Measurements from ENCODE around the gene KCND3.

DNA sequence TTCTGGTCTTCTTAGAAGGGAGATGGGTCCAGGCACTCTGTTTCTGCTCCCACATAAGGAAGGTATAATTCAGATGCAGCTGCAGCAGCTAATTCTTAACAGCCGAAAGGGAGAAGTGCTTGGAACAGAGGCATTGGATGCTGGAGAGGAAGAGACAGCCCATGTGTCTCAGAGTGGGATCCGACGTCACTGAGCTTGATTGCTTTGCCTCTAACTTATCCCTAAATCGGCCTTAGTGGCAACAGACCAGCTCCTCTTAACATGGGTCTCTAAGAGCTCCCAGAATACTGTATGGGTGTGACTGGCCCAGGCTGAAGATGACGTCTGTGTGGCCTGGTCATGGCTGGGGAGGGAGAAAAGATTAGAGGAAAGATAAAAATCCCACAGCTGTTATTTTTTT, 40.7 kb upstream of the KCND3 start:
- TF ChIP-seq OSR1 (CRISPR knock-in tag; IDR thresholded peaks at IDR 0.05) (no peak), ZFP30 (CRISPR knock-in tag; IDR thresholded peaks at IDR 0.05) (no peak), ZFP3 (CRISPR knock-in tag; IDR thresholded peaks at IDR 0.05) (no peak), SNAI2 (CRISPR knock-in tag; IDR thresholded peaks at IDR 0.05) (no peak), ZNF8 (CRISPR knock-in tag; IDR thresholded peaks at IDR 0.05) (no peak), ZC3H10 (CRISPR knock-in tag; IDR thresholded peaks at IDR 0.05) (no peak)

Data from SK-N-SH treated with all-trans-retinoic acid at 6 μM for 48 hours (cell line).